ENCODE results near the gene STXBP1. TPM values are rescaled to one million over a fixed set of nuclear protein-coding genes. Genes with fewer than 3 reads are reported as not detected.

The STXBP1 gene
- total and polyA plus RNA-seq, 12 donors = 14.4 to 59.2 (median 46.4) TPM

DNA sequence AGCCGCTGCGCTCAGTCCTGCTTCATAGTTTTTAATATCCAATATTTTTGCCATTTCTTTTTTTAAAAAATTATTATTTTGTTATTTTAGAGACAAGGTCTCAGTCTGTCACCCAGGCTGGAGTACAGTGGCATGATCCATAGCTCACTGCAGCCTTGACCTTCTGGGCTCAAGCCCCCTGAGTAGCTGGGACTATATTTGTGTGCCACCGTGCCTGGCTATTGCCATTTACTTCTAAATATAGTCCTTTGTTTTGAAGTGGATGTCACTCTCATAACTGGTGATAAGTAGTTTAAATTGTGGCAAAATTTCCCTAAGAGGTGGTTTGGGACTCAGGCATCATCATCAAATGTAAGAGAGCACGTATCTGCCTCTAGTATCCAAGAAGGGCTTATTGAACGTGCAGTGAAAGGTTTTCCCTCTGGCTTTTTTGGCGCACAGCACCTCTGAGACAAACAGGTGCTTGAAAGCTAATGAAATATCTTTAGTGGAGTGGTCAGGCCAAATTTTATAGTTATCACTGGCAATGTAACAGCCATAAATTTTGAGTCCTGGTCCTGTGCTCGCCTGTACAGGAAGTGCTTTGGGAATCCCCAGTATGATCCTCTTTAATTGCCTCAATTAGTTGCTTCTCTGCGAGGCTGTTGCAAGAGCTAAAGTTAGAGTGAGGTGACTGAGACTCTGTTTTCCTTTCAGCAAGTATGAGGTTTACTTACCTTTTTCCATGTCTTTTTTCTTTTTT is 14.8 kb downstream of the STXBP1 start:
- Histone ChIP-seq H3K9me3 (peaks cover 0 to 8% (median 0%) of the 10 kb centered on the region in 11 donors), H3K4me3 (no peak overlapping the region), H3K27ac (peak overlapping the region in 9 of 10 donors; percentile 5 to 71 (median 44)), H3K4me1 (peaks cover 9 to 57% (median 33%) of the 10 kb centered on the region in 9 donors), H3K36me3 (no peaks in the 10 kb centered on the region), H3K27me3 (no peaks in the 10 kb centered on the region)
- DNase-seq (no peak), ATAC-seq (peak in 4 of 8 donors; percentile 54 to 58 (median 56))
- intact Hi-C loops (cut with DNase I) = no loop called here
- TF ChIP-seq, protein P1, sequence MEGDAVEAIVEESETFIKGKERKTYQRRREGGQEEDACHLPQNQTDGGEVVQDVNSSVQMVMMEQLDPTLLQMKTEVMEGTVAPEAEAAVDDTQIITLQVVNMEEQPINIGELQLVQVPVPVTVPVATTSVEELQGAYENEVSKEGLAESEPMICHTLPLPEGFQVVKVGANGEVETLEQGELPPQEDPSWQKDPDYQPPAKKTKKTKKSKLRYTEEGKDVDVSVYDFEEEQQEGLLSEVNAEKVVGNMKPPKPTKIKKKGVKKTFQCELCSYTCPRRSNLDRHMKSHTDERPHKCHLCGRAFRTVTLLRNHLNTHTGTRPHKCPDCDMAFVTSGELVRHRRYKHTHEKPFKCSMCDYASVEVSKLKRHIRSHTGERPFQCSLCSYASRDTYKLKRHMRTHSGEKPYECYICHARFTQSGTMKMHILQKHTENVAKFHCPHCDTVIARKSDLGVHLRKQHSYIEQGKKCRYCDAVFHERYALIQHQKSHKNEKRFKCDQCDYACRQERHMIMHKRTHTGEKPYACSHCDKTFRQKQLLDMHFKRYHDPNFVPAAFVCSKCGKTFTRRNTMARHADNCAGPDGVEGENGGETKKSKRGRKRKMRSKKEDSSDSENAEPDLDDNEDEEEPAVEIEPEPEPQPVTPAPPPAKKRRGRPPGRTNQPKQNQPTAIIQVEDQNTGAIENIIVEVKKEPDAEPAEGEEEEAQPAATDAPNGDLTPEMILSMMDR (IDR thresholded peaks at IDR 0.05) = no peak
- 54 to 61% methylated on average over 8 of the region's 8 CpGs for WGBS, 2 donors

DNA sequence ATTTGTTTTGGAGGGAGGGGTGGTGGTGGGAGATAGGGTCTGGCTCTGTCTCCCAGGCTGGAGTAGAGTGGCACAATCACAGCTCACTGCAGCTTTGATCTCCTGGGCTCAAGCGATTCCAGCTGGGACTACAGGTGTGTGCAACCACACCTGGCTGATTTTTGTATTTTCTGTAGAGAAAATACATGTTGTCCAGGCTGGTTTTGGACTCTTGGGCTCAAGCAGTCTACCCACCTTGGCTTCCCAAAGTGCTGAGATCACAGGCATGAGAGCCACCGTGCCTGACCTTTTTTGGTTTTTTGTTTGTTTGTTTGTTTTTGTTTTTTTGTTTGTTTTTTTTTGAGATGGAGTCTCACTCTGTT is 15.4 kb downstream of the STXBP1 start:
- 96 to 97% methylated on average over 2 of the region's 2 CpGs for WGBS, 2 donors
- TF ChIP-seq, protein P1 (IDR thresholded peaks at IDR 0.05) = no peak
- H3K4me3 ChIP-seq = no peak overlapping the region

DNA sequence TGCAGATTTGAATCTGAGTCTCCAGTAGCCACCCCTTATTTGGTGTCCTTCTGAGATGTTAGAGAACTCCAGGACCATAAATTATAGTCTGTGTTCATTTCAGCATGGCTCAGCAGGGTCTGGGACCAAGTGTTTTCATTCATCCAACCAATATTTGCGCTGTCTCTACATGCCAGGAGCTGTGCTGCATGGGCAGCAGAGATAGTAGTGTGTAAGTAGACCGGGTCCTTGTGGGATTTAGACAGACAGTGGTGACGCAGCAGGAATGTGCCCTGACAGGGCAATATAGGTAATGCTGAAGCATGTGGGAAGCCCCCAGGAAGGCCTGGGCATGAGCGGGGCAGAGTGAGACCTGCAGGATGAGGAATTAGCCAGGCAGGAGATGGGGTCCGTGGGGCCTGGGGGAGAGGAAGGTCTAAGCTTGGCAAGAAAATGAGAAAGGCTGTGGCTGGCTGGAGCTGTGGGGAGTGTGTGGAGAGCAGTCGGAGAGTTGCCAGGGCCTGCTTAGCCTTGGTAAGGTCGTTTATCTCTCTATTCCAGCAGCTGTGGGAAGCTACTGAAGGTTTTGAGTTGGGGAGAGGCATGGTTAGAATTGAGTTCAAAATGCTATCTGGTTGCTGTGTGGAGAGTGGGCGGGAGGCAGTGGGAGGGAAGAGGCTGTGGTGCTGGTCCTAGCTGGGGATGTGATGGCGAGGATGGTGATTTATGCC is 16.8 kb downstream of the STXBP1 start:
- Histone ChIP-seq H3K9me3 (peaks cover 0 to 8% (median 0%) of the 10 kb centered on the region in 11 donors), H3K4me1 (peaks cover 14 to 77% (median 41%) of the 10 kb centered on the region in 9 donors), H3K36me3 (no peaks in the 10 kb centered on the region), H3K4me3 (peak overlapping the region in 1 of 10 donors; percentile 6), H3K27me3 (no peaks in the 10 kb centered on the region), H3K27ac (peak overlapping the region in 9 of 10 donors; percentile 24 to 87 (median 56))
- DNase-seq = peak; percentile 44 to 60
- 48 to 54% methylated on average over 9 of the region's 9 CpGs for WGBS, 2 donors
- ATAC-seq = peak; percentile 22 to 80 (median 59)
- intact Hi-C loops (cut with DNase I) = no loop called here
- TF ChIP-seq, protein P1 (IDR thresholded peaks at IDR 0.05) = no peak

More for the DNA sequence above, 15.4 kb downstream of the STXBP1 start:
- ATAC-seq (no peak), DNase-seq (no peak)
- no peaks in the 10 kb centered on the region for H3K36me3 ChIP-seq
- peaks cover 9 to 62% (median 33%) of the 10 kb centered on the region in 9 donors for H3K4me1 ChIP-seq
- H3K27ac ChIP-seq = peak overlapping the region in 6 of 10 donors; percentile 16 to 71 (median 62)
- intact Hi-C loops (cut with DNase I) = no loop called here
- no peaks in the 10 kb centered on the region for H3K27me3 ChIP-seq
- peaks cover 0 to 8% (median 0%) of the 10 kb centered on the region in 11 donors for H3K9me3 ChIP-seq

DNA sequence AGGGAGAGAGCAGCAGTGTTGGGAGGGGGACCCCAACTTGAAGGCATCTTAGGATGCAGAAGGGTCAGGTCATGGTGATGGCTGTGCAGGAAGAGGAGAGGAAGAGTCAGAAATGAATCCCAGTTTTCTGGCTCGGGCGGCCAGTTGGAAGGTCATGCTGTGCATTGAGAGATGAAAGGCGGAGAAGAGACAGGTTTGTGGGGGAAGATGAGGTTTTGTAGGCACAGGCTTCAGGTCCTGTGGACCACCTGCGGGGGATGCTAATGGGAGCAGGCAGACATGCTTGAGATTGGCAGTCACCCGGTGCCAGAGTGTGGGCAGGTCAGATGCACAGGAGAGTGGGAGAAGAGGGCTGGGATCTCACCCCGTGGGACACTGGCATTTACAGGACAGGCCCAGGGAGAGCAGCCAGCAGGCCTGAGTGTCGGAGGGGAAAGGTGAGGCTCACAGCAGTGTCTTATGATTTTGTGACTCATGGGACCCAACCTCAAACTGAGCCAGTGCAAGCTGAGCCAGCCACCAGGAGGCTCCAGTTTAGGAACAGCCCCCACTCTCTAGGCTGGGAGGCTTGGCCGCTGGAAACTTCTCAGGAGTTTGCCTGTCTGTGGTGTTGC is 17.5 kb downstream of the STXBP1 start:
- H3K4me1 ChIP-seq = peaks cover 14 to 83% (median 47%) of the 10 kb centered on the region in 9 donors
- no peaks in the 10 kb centered on the region for H3K27me3 ChIP-seq
- 68 to 73% methylated on average over 8 of the region's 8 CpGs for WGBS, 2 donors

More for the DNA sequence above, 17.5 kb downstream of the STXBP1 start:
- intact Hi-C loops (cut with DNase I) = no loop called here
- TF ChIP-seq, protein P1 (IDR thresholded peaks at IDR 0.05) = peak in 4 of 9 donors; percentile 18 to 36 (median 30)
- peaks cover 0 to 8% (median 0%) of the 10 kb centered on the region in 11 donors for H3K9me3 ChIP-seq
- ATAC-seq (peak in 6 of 8 donors; percentile 12 to 66 (median 36)), DNase-seq (no peak)
- H3K4me3 ChIP-seq = no peak overlapping the region
- H3K27ac ChIP-seq = peak overlapping the region in 9 of 10 donors; percentile 35 to 87 (median 56)
- no peaks in the 10 kb centered on the region for H3K36me3 ChIP-seq

Measured in heart right ventricle (tissue), 16 donors.